ENCODE data around the gene NOTCH1. TPM values are rescaled to one million over a fixed set of nuclear protein-coding genes. Genes with fewer than 3 reads are reported as not detected.

Gene NOTCH1
- total and polyA plus RNA-seq, 2 of the 4 experiments (the other 2 are of a cell fraction), result 1.8 to 6.0 TPM

- in situ Hi-C loops (cut with MboI; ENCODE audit: low sequenced_read_pairs), result no loop called here
- peaks cover 18% of the 10 kb centered on the region for H3K4me1 ChIP-seq (ENCODE audit: control insufficient read depth, insufficient read depth, low read length)
- H2BK15ac ChIP-seq (ENCODE audit: low read depth, low read length), result no peak overlapping the region
- H2AK5ac ChIP-seq (ENCODE audit: low read depth, low read length), result no peak overlapping the region
- H3K4me2 ChIP-seq (ENCODE audit: low read depth, low read length), result peak overlapping the region; percentile 93
- H3K14ac ChIP-seq (replicated peaks; ENCODE audit: low read depth, low read length), result peak overlapping the region; percentile 73
- H2BK120ac ChIP-seq (ENCODE audit: low read depth, low read length), result no peak overlapping the region
- H2AFZ ChIP-seq (replicated peaks; ENCODE audit: low read length, poor library complexity), result peak overlapping the region; percentile 89
- peak overlapping the region; percentile 57; the same call in 1 of the 2 replicates for H3K56ac ChIP-seq (ENCODE audit: extremely low read depth, insufficient read depth, low read length)
- CTCF ChIA-PET, result no interaction called here
- peak overlapping the region; percentile 88 for H3K23ac ChIP-seq (ENCODE audit: low read depth, low read length)
- no peaks in the 10 kb centered on the region for H3K27me3 ChIP-seq (ENCODE audit: control insufficient read depth, insufficient read depth, low read length)
- peak overlapping the region; percentile 82 for H3K4me3 ChIP-seq (ENCODE audit: insufficient read depth, low read depth, low read length)
- H3K36me3 ChIP-seq (ENCODE audit: control insufficient read depth, insufficient read depth, low read length), result peaks cover 13% of the 10 kb centered on the region; the same call in 1 of the 2 replicates
- peaks cover 15 to 58% of the 10 kb centered on the region in 2 experiments for H3K79me1 ChIP-seq (ENCODE audit: low read depth in 1 of 2, low read length in 2 of 2)
- no CpG with 5 or more reads among the region's 31 CpGs for WGBS, 2 experiments (ENCODE audit: extremely low coverage in 2 of 2, insufficient read length in 1 of 2)
- TF ChIP-seq MAZ (IDR thresholded peaks at IDR 0.05; ENCODE audit: borderline replicate concordance, low read depth, low read length), result 0 out of 2 replicates have a peak, but pooled peaks have one; percentile 33
- no peak for TF ChIP-seq USF2 (IDR thresholded peaks at IDR 0.05; ENCODE audit: low read depth, low read length)
- H4K5ac ChIP-seq (ENCODE audit: low read depth, low read length), result no peak overlapping the region
- H3K9me1 ChIP-seq (ENCODE audit: insufficient read depth, low read length), result no peaks in the 10 kb centered on the region
- H2BK20ac ChIP-seq (ENCODE audit: low read depth, low read length), result no peak overlapping the region
- H3K18ac ChIP-seq (ENCODE audit: low read depth, low read length), result 0 out of 2 replicates have a peak overlapping the region, but pooled peaks have one; percentile 5
- H4K91ac ChIP-seq (ENCODE audit: insufficient read depth, low read depth, low read length), result no peak overlapping the region
- BruUV-seq (replicated peaks), result no TSS peak
- no peaks in the 10 kb centered on the region for H3K9me3 ChIP-seq (ENCODE audit: control insufficient read depth, insufficient read depth, low read length)
- H2AK9ac ChIP-seq (replicated peaks; ENCODE audit: low read depth, low read length, poor library complexity), result peak overlapping the region; percentile 90
- H3K27ac ChIP-seq (ENCODE audit: insufficient read depth, low read length), result peak overlapping the region; percentile 58
- intact Hi-C loops (cut with micrococcal nuclease), result loop anchor here (2.0 kb wide), 1 partner anchor 80 kb away; no protein-coding TSS in a partner anchor
- peak overlapping the region; percentile 54 for H3K4ac ChIP-seq (ENCODE audit: low read depth, low read length)
- no peak overlapping the region for H4K8ac ChIP-seq (ENCODE audit: low read depth in 2 of 2, low read length in 2 of 2)
- no peak for ATAC-seq (ENCODE audit: low read depth)
- peak overlapping the region; percentile 70 for H3K9ac ChIP-seq (ENCODE audit: low read depth, low read length)
- no peak overlapping the region for H2BK5ac ChIP-seq (ENCODE audit: low read depth, low read length, poor library complexity, severe bottlenecking)
- peaks cover 47% of the 10 kb centered on the region for H4K20me1 ChIP-seq (ENCODE audit: insufficient read depth, low read length)
- POLR2A ChIA-PET (ENCODE audit: unreplicated experiment), result no interaction called here
- no peak for DNase-seq
- dilution Hi-C loops (cut with HindIII; ENCODE audit: low sequenced_read_pairs, unreplicated experiment), result no loop called here
These were observed 1.3 kb downstream of the NOTCH1 start for GRCh38 chr9:136544548-136544963.

Data from IMR-90 (cell line).